Measurements from ENCODE around the gene LIN52.

- TF ChIP-seq, protein P1, sequence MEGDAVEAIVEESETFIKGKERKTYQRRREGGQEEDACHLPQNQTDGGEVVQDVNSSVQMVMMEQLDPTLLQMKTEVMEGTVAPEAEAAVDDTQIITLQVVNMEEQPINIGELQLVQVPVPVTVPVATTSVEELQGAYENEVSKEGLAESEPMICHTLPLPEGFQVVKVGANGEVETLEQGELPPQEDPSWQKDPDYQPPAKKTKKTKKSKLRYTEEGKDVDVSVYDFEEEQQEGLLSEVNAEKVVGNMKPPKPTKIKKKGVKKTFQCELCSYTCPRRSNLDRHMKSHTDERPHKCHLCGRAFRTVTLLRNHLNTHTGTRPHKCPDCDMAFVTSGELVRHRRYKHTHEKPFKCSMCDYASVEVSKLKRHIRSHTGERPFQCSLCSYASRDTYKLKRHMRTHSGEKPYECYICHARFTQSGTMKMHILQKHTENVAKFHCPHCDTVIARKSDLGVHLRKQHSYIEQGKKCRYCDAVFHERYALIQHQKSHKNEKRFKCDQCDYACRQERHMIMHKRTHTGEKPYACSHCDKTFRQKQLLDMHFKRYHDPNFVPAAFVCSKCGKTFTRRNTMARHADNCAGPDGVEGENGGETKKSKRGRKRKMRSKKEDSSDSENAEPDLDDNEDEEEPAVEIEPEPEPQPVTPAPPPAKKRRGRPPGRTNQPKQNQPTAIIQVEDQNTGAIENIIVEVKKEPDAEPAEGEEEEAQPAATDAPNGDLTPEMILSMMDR (conservative IDR thresholded peaks at IDR 0.05; ENCODE audit: low read depth, low read length): no peak
- TF ChIP-seq EZH2 (IDR thresholded peaks at IDR 0.05; ENCODE audit: borderline replicate concordance, low read depth, low read length, poor library complexity, severe bottlenecking): no peak
These were observed 22.0 kb upstream of the LIN52 start for GRCh38 chr14:74062809-74063150.

All from A673 (cell line).